ENCODE measurements around the gene GNA15.

Gene GNA15

DNA sequence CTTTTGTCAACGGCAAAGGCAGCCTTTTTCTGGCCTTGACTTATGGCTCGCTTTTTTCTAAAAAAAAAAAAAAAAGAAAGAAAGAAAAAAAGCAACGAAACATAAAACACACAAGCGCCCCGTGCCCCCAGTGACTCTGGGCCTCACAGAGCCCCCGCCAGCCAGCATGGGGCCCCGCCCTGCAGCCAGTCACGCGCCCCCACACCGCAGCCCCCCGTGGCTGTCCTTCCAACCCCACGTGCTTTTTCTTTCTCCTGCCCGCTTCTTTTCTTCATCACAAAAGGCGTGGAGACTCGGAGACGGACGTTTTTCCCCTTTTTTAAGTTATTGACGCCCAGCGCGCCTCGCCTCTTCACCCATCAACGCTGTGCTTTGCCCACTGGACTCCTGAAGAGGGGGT is 14.4 kb upstream of the GNA15 start:
- no peak for DNase-seq (ENCODE audit: low spot score)

DNA sequence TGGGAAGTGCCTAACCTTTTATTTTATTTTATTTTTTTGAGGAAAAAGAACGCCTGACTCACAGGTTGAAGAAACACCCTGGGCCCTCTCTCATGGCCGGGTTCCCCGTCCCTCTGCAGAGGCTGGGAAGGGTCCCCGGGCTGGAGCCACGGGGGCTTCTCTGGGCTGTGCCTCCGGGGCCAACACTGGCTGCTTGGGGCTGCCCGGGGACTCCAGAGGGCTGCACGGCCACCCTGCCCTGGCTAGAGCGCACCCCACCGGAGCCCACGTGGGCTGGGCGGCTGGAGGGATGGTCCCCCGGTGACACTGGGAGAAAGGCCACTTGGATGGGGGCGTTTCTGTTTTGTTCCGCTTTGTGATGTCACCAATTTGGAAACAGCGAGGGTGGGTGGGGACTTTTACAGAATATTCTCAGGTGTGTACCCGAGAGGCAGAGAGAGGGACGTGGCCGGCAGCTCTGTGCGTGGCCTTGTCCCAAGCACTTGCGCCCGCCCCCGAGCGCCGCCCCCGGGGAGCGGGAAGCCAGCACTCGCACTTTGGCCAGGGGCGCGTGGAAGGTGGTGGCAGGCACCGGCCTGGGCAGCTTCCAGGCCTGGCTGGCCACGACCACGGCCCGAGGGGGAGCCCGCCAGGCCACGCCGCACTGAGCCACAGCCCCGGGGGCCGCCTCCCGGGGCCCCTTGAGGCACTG is 13.9 kb upstream of the GNA15 start:
- DNase-seq (ENCODE audit: low spot score): no peak

DNA sequence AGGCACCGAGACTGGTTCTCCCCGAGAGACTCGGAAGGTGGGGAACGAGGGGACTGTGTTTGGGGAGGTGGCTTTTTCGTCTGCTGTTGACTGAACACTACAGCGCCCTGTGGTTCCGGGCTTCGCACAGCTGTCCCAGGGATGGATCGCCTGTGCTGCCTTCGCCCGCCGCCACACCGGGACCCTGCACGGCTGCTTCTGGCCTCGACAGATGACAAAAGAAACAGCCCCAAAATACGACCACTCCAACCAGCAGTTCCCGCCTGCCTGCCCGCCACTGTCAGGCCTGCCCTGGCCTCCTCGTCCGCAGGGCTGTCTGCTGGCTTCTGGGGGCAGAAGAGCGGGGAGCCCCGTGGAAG is 13.3 kb upstream of the GNA15 start:
- DNase-seq (ENCODE audit: low spot score): no peak

DNA sequence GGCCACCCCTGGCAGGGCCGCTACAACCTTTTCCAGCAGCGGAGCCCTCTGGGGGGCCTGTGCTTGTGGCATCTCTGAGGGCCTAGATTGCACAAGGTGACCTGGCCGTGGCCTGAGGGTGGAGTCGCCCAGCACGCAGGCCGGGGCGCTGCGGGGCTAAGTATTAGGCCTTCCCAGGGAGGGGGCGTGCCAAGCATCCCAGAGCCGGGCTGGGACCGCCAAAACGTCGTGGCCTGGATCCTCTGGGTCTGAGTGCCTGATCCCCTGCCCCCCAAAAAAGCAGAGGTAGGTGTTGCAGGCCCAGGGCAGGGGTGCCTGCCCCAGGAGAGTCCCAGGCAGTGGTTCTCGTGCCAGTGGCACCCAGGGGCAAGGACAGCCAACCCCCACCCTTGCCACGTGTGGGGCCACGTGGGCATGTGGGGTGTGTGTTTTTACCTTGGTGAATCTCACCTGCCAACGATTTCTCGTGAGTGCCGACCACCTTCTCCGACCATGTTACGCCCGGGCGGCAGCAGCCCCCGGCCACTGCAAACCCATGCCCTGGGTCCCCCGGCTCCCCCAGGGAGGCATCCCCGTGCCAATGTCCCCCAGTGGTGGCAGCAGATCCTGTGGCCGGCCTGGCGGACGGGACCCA is 12.6 kb upstream of the GNA15 start:
- no peak for DNase-seq (ENCODE audit: low spot score)

DNA sequence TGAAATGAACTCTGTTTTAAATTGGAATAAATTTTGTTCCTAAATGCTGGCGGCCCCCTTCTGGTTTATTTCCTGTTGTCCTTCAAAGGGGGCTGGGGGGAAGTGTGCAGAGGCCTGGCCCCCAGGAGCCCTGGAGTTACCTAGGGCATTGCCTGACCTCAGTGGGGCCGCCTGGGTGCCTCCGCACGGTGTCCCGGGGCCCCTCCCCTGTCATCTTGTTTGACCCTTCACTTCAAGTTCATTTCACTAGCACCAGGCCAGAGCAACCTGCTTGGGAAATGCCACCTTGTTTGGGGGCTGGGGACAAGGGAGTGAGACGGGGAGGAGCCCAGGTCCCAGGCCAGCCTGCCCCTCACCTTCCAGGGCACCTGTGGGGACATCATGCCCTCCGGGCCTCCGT is 11.9 kb upstream of the GNA15 start:
- DNase-seq (ENCODE audit: low spot score): no peak

- no peak for DNase-seq (ENCODE audit: low spot score)
Observed at GRCh38 chr19:3124630-3125029, 11.2 kb upstream of the GNA15 start.

DNA sequence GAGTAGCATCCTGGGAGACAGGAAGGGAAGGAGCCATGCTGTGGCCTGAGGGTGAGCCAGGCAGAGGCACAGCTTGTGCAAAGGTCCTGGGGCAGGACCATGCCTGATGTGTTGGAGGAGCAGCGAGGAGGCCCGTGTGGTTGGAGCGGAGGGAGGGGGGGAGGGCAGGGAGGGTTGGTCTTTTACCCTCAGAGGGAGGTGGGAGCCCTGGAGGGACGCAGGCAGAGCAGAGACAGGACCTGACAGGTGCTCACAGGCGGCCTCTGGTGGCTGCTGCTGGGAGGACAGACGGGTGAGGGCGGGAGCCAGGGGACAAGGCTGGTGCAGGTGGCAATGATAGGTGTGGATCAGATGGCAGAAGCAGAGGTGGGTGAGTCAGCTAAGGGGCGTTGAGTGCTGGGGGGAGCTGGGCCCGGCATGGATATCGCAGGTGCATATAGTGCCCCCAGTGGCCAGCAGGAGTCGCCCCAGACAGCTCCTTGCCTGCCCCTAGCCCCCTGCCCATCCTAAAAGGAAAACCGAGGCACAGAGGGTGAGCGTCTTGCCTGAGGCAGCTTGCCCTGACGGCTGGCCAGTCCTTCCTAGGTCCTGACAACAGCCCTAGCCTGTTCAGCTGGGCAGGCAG is 9.8 kb upstream of the GNA15 start:
- DNase-seq (ENCODE audit: low spot score): peak; percentile 39

DNA sequence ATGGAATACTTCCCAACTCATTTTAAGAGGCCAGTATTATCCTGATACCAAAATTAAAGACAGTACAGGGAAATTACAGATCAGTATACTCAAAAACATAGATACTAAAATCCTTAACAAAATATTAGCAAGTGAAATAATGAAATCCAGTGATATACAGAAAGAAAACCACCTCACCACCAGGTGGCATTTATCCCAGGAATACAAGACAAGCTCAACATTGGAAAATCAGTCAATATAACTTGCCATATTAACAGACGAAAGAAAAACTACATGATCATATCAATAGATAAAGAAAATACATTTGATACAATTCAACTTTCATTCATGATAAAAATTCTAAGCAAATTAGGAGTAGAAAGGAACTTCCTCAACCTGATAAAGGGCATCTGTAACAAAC is 6.7 kb upstream of the GNA15 start:
- DNase-seq (ENCODE audit: low spot score): peak; percentile 37

GRCh38 chr19:3131168-3131567 is 4.7 kb upstream of the GNA15 start:
- DNase-seq (ENCODE audit: low spot score): no peak

DNA sequence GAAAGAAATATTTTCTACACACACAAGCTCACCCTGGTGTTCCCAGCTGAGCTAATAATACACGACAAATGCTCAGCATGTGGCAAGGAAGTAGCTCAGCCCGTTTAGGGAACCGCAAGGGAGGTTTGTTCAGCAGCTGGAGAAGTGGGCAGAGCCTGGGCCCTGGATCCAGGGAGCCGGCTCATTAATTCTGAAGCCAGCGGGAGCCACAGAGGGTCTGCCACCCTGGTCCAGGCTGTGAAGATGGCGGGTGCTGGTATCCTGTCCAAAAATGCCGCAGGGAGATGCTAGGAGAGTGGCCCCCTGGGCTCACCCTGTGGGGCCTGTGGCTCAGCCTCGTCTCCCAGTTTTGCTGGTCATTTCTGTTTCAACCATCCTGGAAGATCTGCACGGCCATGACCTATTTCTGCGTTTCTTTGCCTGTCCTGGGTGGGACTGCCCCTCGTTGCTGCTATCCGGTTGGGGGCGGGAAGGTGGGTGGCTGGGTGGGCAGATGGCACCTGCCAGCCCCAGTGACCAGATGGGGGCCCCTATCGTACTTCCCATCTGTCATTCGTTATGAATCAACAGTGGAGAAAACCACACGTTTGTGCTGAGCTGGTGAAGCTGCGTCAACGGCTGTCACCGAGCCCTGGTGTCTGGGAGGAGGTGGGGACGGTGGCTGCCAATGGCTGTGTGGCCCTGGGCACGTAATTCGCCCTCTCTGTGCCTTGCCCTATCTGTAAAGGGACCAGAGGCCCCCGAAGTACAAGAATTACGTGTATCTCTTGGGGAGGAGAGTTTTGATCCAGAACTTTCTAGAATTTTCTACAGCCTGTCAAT is 2.7 kb upstream of the GNA15 start:
- DNase-seq (ENCODE audit: low spot score): peak; percentile 50

- DNase-seq (ENCODE audit: low spot score): no peak
Observed at GRCh38 chr19:3133793-3134116, 2.1 kb upstream of the GNA15 start.

DNA sequence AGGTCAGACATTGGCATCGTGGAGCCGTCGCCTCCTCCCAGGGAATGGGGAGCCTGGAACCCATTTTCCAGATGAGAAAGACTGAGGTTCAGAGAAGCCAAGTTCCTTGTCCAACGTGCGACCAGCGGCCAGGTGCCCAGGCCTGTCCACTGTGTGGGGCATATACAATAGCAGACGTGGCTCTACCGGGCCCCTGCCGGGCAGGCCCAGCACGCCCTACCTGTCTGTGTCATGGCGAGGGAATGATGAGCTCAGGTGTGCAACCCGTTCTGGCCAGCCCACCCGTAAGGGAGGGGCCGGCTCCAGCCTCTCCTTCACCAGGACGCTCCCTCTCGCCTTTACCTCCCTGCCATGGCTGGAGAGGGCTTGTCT is 837 bp downstream of the GNA15 start:
- DNase-seq (ENCODE audit: low spot score): no peak

GRCh38 chr19:3137119-3137518 is 1.3 kb downstream of the GNA15 start:
- DNase-seq (ENCODE audit: low spot score): no peak

DNA sequence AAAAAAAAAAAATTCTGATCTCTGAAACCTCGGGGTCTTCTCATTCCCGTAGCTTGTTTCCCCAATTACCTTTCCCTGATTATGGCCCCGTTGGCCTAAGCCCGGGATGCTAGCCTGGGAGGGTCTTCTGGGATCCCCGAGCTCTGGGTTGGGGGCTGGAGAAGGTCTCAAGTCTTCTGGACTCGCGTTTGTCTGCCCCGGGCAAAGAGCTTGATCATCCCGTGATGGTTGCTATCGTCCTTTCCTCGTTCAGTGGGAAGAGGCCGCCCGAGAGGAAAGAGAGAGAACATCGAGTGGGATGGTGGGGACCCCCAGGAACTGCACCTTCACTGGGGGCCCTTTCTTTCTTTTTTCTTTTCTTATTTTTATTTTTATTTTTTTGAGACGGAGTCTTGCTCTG is 2.4 kb downstream of the GNA15 start:
- DNase-seq (ENCODE audit: low spot score): no peak

DNA sequence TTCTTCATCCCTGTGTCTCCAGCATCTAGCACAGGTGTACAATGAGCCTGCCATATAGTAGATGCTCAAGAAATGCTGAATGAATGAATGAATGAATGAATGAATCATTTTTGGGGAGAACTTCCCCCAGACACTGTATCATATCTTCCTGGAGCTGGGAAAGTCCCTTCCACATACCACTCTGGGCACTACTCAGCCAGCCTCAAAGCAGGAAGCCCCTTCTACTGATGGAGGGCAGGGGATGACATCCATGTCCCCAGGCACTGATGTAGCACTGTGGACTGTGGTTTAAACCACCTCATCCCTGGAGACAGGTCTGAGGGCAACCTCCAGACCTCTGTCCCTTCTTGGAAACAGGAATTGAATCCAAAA is 4.8 kb downstream of the GNA15 start:
- DNase-seq (ENCODE audit: low spot score): no peak

DNA sequence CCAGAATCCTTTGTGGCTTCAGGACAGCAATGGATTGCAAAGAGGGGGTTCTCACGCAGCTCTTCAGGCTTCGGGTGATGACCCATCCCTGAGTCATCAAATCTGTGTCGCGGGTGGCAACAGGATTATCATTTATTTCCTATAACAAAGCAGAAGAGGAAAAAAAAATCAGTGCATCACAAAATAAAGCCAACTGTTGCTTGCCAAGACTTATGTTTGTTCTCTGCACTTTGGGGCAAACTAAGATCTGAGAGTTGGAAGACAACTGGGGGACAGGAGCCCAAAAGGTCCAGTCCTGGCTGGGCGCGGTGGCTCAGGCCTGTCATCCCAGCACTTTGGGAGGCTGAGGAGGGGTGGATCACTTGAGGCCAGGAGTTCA is 6.4 kb downstream of the GNA15 start:
- DNase-seq (ENCODE audit: low spot score): no peak

DNA sequence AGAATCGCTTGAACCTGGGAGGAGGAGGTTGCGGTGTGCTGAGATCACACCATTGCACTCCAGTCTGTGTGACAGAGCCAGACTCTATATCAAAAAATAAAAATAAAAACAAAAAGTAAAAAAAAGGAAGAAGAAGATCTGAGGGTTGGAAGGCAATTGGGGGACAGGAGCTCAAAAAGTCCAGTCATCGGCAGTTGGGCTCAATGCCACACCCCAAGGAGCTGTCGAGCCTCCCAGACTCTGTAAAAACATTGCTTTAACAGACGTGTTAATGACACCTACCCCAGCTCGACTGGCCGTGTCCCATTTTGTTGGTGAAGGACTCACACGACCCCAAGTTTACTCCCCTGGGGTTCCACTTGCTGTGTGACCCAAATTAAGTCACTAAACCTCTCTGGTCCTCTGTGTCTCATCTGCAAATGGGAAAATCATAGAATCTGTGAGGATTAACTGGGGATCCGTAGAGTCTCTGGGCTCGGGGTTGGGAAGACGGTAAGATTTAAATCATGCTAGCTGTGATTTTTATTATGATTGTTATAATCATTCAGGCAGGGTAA is 7.0 kb downstream of the GNA15 start:
- no peak for DNase-seq (ENCODE audit: low spot score)

DNA sequence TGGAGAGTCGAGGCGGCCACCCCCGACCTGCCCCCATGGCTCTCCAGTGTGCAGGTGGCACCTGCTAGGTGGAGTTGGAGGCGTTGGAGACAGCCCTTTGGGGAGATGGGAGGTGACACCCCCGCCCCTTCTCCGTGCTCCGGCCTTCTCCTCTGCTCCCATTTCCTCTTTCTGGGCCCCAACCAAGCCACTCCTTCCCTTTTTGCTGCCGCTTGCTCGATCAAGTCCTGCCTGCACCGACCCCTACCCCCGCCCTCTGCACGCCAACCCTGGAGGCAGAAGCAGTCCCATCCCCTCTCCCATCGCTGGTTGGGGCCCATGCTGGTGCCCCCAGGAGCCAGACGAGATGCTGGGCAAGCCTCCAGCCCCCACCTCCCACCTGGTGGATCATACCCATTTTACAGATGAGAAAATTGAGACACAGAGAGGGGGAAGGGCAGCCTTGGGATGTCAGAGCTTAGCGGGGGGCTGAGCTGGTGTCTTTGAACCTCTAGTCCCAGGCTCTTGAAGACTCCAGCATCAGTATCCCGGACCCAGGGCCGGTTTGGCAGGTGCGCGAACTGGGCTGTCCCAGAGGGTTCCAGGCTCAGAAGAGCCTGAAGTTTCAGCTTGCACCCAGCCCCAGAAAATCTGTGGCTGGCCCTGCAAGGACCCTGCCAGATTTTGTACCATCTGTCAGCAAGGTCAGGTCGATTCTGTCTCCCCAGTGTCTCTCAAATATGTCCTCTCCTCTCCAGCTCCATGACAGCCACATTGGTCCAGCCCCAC is 10.3 kb downstream of the GNA15 start:
- DNase-seq (ENCODE audit: low spot score): no peak

DNA sequence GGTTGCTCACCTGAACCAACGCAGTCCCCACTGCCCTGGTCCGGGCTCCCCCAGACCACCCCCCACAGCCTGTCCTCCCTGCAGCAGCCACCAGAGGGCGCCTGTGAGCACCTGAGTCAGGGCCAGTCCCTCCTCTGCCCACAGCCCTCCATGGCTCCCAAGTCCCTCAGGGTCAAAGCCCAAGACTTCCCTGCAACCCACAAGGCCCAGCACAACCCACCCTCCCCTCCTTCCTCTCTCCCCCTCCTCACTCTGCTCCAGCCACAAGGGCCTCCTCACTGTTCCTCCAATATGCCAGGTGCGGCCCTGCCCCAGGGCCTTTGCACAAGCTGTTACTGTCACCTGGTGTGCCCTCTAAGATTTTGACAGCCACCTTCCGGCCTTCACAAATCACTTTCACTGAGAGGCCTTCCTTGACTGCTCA is 10.9 kb downstream of the GNA15 start:
- no peak for DNase-seq (ENCODE audit: low spot score)

DNA sequence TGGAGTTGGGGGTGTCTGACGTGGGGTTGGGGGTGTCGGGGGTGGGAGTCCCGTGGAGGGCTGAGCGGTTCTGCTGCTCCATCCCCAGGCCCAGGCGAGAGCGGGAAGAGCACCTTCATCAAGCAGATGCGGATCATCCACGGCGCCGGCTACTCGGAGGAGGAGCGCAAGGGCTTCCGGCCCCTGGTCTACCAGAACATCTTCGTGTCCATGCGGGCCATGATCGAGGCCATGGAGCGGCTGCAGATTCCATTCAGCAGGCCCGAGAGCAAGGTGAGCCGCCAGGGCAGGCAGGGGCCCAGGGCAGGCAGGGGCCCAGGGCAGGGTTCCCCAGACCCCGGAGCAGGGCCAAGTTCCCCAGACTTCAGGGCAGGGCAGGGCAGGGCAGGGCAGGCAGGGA is 12.7 kb downstream of the GNA15 start:
- no peak for DNase-seq (ENCODE audit: low spot score)

- no peak for DNase-seq (ENCODE audit: low spot score)
Observed at GRCh38 chr19:3149089-3149488, 13.3 kb downstream of the GNA15 start.
